Suppressor macrophage treated with lipopolysaccharide for 4 hours (primary cell): ENCODE results near the gene DDHD1.
"Not testable (repeated sequence)": the region's sequence is repeated elsewhere in the genome, so short reads cannot be mapped to it uniquely, and the experiment has no call there.

Experiments used
- DNase-seq: peaks from one replicate; pipeline ENCODE4 v3.0.0-alpha.2; 2020

Gene DDHD1

DNA sequence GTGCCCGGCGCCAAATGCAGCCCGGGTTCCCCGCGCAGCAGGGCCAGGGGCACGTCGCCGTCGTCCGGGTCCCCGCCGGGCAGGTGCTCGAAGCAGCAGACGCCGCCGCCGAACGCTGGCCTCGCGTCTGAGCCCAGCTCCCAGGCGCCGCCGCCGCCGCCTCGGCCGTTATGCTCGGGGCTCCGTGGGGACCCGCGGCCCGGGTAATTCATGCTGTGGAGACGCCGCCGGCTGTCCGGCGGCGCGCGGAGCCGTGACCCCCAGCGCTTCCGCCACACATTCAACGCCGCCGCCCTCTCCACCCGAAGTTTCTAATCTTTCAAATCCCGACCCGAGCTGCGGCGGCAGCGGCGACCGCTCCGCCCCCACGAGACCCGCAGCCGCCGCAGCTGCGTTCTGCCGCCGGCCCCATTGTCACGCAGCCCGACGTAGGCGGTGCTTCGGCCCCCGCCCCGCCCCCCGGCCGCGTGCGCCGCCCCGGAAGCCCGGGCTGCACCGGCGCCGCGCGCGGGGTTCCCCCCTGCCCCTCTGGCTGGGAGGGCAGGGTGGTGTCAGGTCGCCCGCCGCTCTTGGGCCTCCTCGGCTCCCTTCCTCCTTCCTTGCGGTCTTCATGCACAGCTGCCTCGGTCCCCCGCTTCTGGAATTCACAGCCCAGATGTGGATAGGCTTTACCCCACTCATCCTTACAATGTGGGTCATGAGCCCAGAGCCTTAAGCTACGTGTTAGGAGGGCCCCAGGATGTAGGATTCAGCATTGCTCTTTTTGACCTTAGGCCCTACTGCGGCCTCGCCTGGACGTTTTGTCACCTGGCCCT is at the start of gene DDHD1:
DDHD1 (minus strand) TSS at position 437 of the 815 bp plus-strand sequence; CDS start at position 212, 225 bp downstream.
- DNase-seq, result peak; percentile 85

GRCh38 chr14:53195949-53196348 is 42.8 kb upstream of the DDHD1 start:
- DNase-seq, result no peak

GRCh38 chr14:53193193-53193592 is 40.1 kb upstream of the DDHD1 start:
- DNase-seq, result no peak

DNA sequence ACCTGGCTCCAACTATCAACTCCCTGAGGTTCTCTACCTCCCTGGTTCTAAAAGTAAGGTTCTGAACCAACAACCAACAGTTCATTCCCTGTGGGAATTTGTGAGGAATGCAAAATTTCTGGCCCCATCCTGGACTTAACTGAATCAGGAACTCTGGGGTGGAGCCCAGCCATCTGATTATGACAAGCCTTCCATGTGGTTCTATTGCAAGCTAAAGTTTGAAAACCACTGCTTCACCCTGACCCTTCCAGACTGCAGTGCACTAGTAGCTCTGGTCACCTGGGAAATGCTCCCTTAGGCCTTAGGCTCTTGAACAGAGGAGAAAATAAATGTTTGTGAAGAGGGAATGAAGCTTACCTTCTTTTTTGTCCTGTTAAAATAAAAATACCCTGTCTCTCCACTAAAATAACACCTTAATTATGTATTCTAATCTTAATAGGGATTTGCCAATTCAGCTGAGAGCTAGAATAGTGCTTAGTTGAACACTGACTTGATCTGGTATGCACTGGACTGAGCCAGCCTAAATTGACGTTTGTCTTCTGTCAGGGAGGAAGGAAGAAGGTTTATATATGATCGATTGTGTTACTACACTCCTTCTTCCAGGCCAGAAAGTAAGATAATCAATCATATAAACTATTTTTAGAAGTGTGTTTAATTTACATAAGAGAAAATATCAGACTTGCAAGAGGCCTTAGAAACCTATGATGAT is 39.1 kb upstream of the DDHD1 start:
- no peak for DNase-seq

GRCh38 chr14:53190938-53191337 is 37.8 kb upstream of the DDHD1 start:
- no peak for DNase-seq

DNA sequence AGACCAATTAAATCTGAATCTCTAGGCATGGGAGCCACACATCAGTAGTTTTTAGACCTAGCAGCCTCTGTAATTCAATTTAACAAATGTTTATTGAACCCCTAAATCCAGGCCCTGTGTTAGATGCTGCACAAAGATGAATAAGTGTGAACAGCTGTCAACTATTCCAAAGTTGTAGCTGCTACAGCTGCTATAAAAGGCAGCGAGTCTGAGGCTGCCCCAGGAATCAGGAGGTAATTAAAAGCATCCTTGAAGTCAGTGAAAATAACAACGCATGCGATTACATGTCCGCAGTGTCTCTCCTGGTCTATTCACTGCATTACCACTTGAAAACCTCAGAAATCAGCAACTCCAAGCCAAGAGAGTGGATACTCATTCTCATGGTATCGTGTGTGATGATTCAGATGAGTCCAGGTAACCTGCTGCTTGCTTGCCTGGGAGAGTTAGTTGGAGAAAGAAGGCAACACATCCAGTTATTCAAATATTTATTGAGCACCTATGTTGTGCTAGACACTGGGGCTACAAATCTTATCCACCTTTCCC is 34.9 kb upstream of the DDHD1 start:
- no peak for DNase-seq

DNA sequence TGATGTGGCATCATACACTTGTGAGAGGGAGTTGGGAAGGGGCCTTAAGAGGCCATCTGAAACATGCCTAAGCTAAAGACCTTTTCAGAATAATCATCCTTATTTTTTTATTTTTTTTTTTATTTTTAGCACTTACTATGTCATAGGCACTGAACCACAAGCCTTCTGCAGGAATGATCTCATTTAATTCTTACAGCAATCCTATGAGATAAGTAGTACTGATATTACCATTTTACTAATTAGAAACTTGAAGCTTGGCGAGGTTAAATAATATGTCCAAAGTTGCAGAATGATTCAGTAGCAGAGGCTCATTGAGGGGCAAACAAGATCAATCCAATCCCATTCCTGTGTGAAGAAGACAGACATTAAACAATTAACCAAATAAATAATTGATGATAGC is 33.4 kb upstream of the DDHD1 start:
- no peak for DNase-seq

DNA sequence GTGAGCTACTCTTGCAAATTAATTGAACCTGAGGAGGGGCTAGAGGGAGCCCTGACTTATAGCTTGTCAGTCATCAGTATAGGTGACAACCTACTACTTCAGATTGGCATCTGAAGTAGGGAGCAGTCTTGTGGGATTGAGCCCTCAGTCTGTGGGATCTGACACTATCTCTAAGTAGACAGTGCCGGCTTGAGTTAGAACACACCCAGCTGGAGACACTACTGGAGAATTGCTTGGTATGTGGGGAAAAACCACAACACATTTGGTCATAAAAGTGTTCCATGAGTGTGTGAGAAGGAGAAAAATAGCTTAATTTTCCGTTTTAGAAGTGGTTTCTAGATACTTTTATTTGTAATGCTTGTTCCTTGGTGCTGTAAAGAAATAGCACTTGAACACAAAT is 30.5 kb upstream of the DDHD1 start:
- DNase-seq, result no peak

- DNase-seq, result no peak
Measured at GRCh38 chr14:53183056-53183455, 29.9 kb upstream of the DDHD1 start.

- DNase-seq, result not testable (repeated sequence)
Measured at GRCh38 chr14:53181463-53182081, 28.4 kb upstream of the DDHD1 start.

DNA sequence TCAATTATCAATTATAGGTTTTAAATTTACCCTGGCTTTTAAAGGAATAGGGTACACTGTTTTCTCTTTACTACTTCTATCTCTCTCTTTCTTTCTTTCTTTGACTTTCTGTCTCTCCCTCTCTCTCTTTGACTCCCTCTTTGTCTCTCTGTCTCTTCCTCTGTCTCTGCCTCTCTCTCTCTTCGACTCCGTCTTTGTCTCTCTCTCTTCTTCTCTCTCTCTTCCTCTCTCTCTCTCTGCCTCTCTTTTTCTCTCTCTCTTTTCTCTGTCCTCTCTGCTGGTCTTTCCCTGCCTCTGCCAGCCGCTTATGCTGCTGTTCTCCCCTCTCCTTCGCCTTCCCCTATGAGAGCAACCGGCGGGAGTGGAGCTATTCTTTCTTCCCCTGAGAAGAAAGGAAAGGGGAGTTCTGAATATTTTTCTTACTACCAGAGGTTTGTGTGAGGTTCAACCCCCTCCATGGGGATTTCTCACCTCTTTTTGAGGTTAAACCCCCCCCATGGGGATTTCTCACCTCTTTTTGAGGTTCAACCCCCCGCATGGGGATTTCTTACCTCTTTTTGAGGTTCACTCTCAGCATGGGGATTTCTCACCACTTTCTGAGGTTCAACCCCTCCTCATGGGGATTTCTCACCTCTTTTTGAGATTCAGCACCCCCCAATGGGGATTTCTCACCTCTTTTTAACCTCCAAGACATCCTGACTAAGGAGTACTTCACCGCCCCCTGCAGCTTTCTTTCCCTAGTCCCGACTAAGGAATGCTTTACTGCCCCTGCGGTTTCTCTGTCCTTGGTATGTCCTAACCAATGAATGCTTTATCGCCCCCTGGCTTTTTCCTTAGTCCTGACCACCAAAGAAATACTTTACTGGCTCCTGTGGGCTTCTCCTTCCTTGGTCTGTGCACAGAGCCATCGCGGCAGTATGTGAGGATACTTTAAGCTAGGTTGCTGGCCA is 27.4 kb upstream of the DDHD1 start:
- peak; percentile 15 for DNase-seq

DNA sequence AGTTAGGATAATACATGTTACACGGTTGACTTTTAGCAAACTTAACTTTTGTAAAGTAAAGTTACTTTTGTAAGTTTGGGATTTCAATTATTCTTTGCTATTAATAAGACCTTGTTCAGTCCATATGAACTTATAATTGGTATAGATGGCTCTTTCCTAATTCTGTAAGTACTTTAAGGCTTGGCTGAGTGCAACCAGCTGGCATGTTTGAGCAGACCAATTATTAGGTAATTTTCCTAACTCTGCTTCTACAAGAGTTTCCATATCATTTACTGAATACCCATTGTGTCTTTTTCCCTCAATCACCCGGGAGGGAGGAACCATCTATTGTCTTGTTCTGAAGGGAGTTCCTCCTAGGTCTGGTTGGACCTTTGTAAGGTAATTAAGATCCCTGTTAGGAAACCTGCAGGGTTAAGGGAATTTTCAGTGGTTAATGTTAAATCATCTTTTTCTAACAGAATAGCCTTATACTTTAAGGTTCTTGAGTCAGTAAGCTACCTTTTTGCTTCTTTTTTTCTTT is 26.4 kb upstream of the DDHD1 start:
- not testable (repeated sequence) for DNase-seq

DNA sequence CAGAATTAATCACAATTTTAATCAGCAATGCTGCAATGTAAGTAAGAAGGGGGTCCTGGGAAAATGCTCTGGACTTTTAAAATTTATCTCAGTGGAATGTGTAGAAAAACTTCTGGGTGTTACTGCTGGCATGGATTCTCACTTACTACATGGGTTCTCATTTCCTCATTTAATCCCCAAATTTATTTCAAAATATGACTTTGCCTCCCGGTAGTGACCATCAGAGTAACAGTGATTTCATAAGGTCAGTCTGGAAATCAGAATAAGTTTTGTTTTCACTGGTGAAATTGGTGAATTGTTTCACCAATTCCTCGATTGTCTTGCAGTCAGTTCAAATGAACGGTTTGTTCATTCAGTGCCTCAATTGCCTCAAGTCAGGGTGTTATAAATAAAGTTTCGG is 22.3 kb upstream of the DDHD1 start:
- DNase-seq, result peak; percentile 33

DNA sequence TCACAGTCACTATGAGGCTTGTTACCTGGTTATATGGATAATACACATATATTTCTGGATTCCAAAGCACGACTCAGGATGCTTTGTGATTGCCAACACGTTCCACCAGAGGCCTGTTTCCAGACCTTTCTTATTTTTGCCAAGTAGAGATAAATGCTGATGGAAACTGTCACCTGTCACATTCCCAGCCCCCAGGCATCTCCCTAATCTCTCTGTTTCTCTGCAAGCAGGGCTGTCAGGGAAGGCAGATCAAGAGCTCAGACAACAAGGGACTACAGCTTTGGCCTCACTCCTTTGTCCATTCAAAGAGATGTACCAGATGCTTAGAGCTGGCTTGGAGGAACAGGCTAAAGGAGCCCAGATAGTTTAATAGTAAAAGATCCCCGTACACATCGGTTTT is 21.8 kb upstream of the DDHD1 start:
- no peak for DNase-seq

DNA sequence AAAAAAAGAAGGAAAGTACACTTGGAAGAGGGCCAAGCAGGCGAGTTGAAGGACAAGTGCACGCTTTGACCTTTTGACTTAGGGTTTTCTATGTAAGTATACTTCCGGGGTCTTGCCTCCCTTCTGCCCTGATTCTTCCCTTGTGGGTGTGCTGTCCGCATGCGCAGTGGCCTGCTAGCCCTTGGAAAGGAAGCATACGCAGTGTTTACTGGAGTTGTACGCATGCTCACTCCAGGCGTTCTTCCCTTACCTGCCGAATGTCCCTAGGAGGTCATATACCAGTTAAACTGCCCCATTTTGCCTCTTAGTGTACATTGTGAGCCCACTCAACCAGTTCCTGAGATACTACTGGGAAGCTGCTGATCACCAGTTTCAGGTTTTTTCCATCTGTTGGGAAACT is 15.7 kb upstream of the DDHD1 start:
- DNase-seq, result no peak

DNA sequence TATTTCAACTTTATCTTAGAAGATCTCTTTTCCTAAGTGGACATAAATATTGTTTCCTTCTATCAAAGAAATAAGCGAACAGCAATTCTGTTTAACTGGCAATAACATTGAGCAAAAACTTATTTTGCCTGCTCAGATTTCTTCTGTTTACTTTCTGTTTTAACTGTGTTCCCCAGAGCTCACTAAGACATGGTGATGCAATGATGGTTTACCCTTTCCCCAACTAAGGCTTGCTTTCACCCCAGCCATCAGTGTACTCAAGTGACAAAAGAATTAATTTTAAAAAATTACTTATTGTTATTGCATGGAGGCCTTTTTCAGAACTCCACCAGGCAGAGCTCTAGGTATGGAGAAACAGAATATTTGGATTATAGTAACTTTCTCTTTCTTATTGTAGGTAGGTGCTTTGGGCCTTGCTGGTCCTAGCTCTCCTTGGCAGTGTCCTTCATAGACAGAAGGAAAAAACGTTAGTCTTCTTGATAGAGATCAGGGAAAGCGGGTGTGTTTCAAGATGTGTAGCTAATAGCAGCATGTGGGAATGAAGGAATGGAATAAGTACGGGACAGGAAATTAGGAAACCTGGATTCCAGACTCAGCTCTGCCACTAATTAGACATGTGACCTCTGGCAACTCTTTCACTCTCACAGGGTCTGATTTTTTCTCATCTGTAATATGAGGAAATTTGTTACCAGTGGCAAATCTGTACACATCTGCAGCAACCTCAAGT is 14.6 kb upstream of the DDHD1 start:
- DNase-seq, result peak; percentile 47

GRCh38 chr14:53161758-53162435 is 8.8 kb upstream of the DDHD1 start:
- DNase-seq, result peak; percentile 83

- DNase-seq, result no peak
Measured at GRCh38 chr14:53156238-53156637, 3.1 kb upstream of the DDHD1 start.

DNA sequence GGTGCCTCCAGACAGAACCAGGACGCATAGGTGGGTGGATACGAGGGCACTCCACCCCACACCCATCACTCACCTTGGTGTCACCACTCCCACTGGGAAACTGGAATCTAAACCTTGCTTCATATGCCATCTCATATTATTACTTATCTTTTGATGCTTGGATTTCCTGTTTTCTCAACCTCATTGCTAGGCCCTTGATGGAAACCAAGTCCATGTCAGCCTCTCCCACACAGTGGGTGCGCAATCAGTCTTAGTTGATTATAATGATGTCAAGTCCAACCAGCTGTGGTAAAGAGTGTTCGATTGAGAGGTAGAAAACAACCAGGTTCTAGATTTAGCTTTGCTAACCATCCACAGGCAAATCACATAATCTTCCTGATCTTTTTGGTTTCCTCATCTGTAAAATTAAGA is 584 bp upstream of the DDHD1 start:
- DNase-seq, result peak; percentile 9

DNA sequence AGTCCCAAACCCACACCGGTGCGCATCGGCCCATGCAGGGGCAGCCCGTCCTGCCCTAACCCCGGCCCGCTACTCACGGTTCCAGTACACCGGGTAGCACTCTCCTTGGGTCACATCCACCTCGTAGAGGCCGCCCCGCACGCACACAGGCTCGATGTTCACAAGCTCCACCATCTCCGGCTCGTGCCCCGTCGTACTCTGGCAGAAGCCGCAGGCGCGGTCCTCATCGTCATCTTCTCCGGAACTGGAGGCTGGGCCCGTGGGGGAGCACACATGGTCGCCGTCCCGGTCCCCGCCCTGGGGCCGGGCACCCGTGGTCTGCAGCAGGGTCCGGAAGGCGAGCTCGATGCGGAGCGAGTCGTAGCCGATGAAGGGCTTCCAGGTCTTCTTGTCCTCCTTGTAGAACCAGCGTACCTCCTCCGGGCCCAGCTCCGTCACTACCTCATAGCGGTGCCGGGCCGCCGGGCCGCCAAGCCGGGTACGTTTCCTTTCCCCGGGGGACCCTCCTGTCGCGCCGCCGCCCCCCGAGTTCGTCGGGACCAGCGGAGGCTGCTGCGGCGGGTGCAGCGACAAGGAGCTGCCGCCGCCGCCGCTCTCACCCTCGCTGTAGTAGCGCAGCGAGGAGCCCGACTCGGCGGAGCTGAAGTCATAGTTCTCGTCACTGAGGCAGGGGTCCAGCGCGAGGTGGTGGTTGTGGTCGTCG is 788 bp downstream of the DDHD1 start:
- peak; percentile 59 for DNase-seq
